DMS53 (cell line): ENCODE data around the gene UBE4B.
"Not testable (repeated sequence)": the region's sequence is repeated elsewhere in the genome, so short reads cannot be mapped to it uniquely, and the experiment has no call there.

Experiments
- DNase-seq: peaks from one replicate; lab custom pipeline; 2025; lab: John Stamatoyannopoulos, UW

The UBE4B gene

GRCh38 chr1:10032590-10033358 is at the start of gene UBE4B:
Gene UBE4B (plus strand): TSS chr1:10032958. CDS start chr1:10033671, 713 bp downstream.
- DNase-seq, result peak; percentile 99

- no peak for DNase-seq
These were observed 48.5 kb upstream of the UBE4B start for GRCh38 chr1:9984253-9984652.

GRCh38 chr1:9985001-9985400 is 47.8 kb upstream of the UBE4B start:
- no peak for DNase-seq

- no peak for DNase-seq
These were observed 43.0 kb upstream of the UBE4B start for GRCh38 chr1:9989773-9990172.

- no peak for DNase-seq
These were observed 41.8 kb upstream of the UBE4B start for GRCh38 chr1:9990944-9991343.

- no peak for DNase-seq
These were observed 39.8 kb upstream of the UBE4B start for GRCh38 chr1:9992910-9993309.

GRCh38 chr1:9993561-9994075 is 39.1 kb upstream of the UBE4B start:
- DNase-seq, result no peak

- peak; percentile 59 for DNase-seq
These were observed 35.9 kb upstream of the UBE4B start, which contains the start of gene RBP7 for GRCh38 chr1:9996624-9997582. Gene RBP7 (plus strand): TSS chr1:9997228. CDS start chr1:9997259, 31 bp downstream.

- DNase-seq, result no peak
These were observed 31.6 kb upstream of the UBE4B start for GRCh38 chr1:10001016-10001665.

- DNase-seq, result not testable (repeated sequence)
These were observed 27.5 kb upstream of the UBE4B start for GRCh38 chr1:10005248-10005647.

GRCh38 chr1:10007169-10007568 is 25.6 kb upstream of the UBE4B start:
- DNase-seq, result no peak

- no peak for DNase-seq
These were observed 18.7 kb upstream of the UBE4B start for GRCh38 chr1:10014016-10014415.

- DNase-seq, result no peak
These were observed 13.2 kb upstream of the UBE4B start for GRCh38 chr1:10019561-10019960.

GRCh38 chr1:10020086-10020485 is 12.7 kb upstream of the UBE4B start:
- DNase-seq, result no peak

- not testable (repeated sequence) for DNase-seq
These were observed 12.1 kb upstream of the UBE4B start for GRCh38 chr1:10020678-10021077.

- not testable (repeated sequence) for DNase-seq
These were observed 10.8 kb upstream of the UBE4B start for GRCh38 chr1:10021992-10022391.

GRCh38 chr1:10022656-10023055 is 10.1 kb upstream of the UBE4B start:
- no peak for DNase-seq

- no peak for DNase-seq
These were observed 7.4 kb upstream of the UBE4B start for GRCh38 chr1:10025354-10025753.

- DNase-seq, result no peak
These were observed 5.7 kb upstream of the UBE4B start for GRCh38 chr1:10027027-10027426.

GRCh38 chr1:10028956-10029500 is 3.7 kb upstream of the UBE4B start:
- not testable (repeated sequence) for DNase-seq

- peak; percentile 17 for DNase-seq
These were observed 1.3 kb upstream of the UBE4B start for GRCh38 chr1:10031461-10031860.
